ENCODE measurements around the gene RALGAPA1.
"Not testable (repeated sequence)": the region's sequence is repeated elsewhere in the genome, so short reads cannot be mapped to it uniquely, and the experiment has no call there.

Gene RALGAPA1

GRCh38 chr14:35808638-35809563 lies at the start of gene RALGAPA1:
TSS of gene RALGAPA1 (minus strand) at chr14:35809295. CDS start at chr14:35808835, 460 bp downstream.
- DNase-seq (ENCODE audit: insufficient read length, low spot score): peak; percentile 41
- TF ChIP-seq CTCF (IDR thresholded peaks at IDR 0.05; ENCODE audit: insufficient read depth, missing control alignments): peak; percentile 21
- not testable (repeated sequence) for FAIRE-seq

- FAIRE-seq: no peak
Measured at GRCh38 chr14:35858521-35859209, 49.6 kb upstream of the RALGAPA1 start.

GRCh38 chr14:35855876-35856481 lies 46.9 kb upstream of the RALGAPA1 start:
- no peak for TF ChIP-seq CTCF (IDR thresholded peaks at IDR 0.05; ENCODE audit: insufficient read depth, missing control alignments)
- FAIRE-seq: peak; percentile 91
- no peak for DNase-seq (ENCODE audit: insufficient read length, low spot score)

More at GRCh38 chr14:35858521-35859209, 49.6 kb upstream of the RALGAPA1 start:
- no peak for TF ChIP-seq CTCF (IDR thresholded peaks at IDR 0.05; ENCODE audit: insufficient read depth, missing control alignments)
- no peak for DNase-seq (ENCODE audit: insufficient read length, low spot score)

GRCh38 chr14:35854696-35855270 lies 45.7 kb upstream of the RALGAPA1 start:
- no peak for DNase-seq (ENCODE audit: insufficient read length, low spot score)
- FAIRE-seq: no peak
- no peak for TF ChIP-seq CTCF (IDR thresholded peaks at IDR 0.05; ENCODE audit: insufficient read depth, missing control alignments)

- FAIRE-seq (no peak), DNase-seq (ENCODE audit: insufficient read length, low spot score) (no peak)
- no peak for TF ChIP-seq CTCF (IDR thresholded peaks at IDR 0.05; ENCODE audit: insufficient read depth, missing control alignments)
Measured at GRCh38 chr14:35853225-35853624, 44.1 kb upstream of the RALGAPA1 start.

GRCh38 chr14:35851823-35852222 lies 42.7 kb upstream of the RALGAPA1 start:
- DNase-seq (ENCODE audit: insufficient read length, low spot score): no peak
- TF ChIP-seq CTCF (IDR thresholded peaks at IDR 0.05; ENCODE audit: insufficient read depth, missing control alignments): no peak
- peak; percentile 58 for FAIRE-seq

Measured in D721Med (cell line).